HG02571 (cell line): Measurements from ENCODE around the gene NCOA7.
"Not testable (repeated sequence)": the region's sequence is repeated elsewhere in the genome, so short reads cannot be mapped to it uniquely, and the experiment has no call there.

Experiments
- ATAC-seq: cut with Tn5 transposase; IDR thresholded peaks from one replicate; pipeline ENCODE4 v1.9.1; 2021; ENCODE audit warnings: mild to moderate bottlenecking, moderate library complexity; ENCODE audit not compliant: unreplicated experiment

NCOA7 gene

DNA sequence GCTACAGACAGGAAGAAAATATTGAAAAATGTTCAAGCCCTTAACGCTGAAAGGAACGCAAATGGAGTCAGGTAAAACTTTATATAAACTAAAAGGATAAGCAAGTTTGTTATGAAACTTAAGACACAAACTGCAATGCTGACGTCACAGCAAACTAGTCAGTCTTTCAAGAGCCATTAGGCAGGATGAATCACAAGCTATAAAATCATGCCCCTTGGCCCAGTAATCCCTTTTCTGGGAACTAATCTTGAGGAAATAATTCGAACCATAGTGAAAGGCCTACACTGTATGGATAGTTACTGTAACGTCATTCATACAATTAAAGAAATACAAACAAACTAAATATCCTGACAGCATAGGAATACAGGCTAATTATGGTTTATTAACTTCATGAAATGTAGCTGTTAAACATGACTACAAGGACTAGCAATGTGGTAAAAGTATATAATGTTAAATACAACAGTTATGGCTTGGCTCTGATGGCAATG lies 123.1 kb downstream of the NCOA7 start:
- no peak for ATAC-seq

DNA sequence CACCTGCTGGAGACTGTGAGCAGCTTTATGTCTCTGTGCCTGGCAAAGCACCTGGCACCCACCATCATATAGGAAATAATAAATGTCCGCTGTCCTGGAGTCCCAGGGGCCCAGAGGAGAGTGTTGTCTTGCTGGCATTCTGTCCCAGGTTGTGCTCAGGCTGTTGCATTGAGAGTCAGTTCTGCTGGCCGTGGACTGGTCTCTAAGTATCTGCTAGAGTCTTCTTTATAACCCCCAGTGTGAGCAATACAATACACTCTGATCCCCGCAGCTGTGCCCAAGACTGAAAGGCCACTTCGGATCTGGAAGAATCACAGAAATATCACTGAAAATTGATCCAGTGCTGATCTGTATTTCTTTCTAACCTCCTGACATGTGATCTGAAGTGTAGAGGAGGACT lies 127.5 kb downstream of the NCOA7 start:
- no peak for ATAC-seq

DNA sequence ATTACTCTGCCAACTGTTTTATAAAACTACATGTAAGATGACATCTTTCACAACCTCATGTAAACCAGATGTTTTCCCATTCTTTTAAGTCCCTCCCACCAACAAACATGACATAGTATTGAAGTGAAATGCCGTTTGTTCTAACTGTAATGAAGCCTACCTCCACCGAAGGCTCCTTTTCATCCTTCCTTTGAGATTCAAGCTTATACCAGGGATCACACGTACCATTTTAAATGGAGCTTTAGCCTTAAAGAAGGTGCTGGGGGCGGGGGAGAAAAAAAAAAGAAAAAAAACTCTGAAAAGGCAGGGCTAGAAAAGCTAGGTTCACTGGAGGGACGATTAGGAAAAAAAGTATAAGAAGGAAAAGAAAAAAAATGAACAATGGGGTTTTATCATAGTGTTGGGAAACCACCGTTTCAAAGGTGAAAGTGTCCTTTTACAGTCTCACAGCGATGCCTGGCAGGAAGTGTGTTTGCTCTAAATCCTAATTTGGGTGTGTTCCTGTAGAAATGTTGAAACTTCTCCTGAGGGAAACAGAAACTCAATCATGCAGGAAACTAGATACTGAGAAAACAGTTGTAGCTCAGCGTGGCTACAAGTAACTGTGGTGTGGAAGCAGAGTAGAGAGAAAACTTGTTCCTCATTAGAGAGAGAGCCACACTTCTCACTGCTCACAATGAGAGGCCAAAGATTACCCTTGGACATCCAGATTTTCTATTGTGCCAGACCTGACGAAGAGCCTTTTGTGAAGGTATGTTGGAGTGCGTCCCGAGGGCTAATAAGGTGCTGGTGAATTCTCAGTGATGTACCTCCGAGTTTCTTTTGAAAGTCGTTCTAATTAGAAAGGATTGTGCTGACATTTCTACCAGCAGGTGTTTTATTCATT lies 128.2 kb downstream of the NCOA7 start:
- peak; percentile 94 for ATAC-seq

DNA sequence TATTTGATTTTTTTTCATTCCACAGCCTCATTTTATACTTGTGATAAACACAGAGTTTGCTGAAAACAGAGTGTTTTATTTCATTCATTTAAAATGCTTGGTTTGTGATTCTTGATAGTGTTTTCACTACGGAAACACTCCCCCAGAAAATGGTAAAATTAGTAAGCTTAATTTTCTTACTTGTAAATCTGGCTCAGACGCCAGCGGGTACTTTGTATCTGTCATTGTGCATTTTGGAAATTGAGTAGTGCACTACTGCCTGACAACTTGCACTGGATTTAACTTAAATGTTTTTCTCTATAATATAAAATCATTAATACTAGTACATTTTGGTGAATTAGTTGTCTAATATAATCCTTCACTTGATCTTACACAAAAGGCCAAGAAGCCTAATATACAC lies 128.9 kb downstream of the NCOA7 start:
- peak; percentile 13 for ATAC-seq

DNA sequence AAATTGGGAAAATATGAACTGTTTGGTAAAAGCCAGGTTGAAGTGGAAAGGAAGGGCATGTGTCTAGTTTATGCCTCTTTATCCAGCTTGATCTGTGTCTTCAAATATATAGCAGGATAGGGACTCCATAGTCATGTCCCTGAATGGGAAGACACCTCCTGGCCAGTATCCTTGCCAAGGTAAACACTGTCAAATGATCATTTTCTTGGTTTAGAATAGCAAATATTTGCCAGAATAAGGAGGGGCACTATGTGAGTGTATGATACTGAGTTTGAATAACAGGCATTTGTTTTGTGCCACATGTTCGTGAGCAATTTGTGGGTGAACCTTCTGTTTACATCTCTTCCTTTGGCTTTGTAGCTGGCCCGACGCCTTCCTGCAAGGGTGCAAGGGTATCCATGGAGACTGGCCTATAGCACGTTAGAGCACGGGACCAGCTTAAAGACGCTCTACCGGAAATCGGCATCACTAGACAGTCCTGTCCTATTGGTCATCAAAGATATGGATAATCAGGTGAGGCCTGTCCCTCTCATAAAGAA lies 131.6 kb downstream of the NCOA7 start:
- no peak for ATAC-seq

DNA sequence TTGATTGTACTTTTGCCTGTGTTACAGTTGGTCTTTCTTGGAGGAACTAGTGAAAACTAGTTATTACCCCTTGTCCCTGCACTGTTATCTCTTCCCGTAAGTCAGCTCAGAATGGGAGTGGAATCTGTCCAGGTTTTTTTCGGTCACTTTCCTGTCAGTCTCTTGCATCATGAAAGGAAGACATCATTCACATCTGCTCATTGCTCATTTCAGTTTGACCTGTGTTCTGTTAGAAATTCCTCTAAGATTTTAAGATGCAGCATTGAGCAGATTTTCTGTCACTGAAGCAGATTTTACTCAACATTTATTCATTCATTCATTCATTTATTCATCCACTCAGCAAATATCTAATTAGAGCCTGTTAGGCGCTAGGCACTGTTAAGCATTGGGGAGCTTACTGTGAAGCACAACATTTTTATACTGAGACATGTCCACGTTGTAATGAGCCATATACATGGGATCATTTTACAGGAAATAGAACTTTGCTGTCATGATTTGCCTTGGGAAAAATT lies 132.7 kb downstream of the NCOA7 start:
- no peak for ATAC-seq

DNA sequence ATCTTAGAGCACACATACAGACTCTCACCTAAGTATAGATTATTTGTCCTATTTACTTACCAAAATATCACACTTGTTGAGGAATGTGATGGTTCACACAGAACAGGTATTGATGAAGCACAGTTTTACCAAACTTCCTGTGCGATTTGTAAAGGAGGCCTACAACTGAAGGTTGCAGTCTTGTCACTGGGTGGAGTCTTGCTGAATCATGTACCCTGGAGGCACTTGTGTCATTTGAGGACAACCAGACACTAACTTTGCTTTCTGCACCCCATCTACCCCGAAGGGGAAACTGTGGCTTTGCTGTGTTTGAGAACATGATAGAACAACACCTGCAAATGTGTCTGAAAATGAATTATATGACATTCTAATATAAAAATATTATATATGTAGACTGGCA lies 133.4 kb downstream of the NCOA7 start:
- ATAC-seq, result no peak

DNA sequence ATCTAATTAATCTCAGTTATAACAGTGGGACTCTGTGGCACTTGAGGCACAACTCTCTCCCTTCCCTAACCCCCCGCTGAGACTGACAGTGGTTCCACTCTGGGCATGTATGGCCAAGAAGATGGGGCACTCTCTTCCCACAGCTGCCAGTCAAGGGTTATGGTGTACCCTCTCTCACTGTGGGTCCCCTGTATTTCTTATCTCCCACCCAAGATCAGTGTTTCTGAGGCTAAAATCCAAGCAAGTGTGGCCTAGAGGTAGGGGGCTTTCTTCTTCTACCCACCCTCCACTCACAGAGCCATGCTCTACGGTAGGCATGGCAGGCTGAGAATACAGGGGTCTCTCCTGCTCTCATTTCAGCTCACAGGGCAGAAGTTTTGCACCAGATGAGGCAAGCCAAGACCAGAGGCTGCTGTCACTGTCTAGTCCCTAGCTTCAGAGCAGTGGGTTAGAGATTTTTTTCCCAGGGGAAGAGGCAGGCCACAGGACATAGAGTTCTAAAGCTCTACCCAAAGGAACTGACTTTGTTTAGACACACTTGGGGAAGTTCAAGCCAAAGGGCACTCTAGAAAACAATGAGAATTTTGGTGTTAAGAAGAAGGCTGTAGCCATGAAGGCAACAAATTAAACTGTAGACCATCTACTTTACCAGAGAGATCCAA lies 134.1 kb downstream of the NCOA7 start:
- ATAC-seq, result no peak

DNA sequence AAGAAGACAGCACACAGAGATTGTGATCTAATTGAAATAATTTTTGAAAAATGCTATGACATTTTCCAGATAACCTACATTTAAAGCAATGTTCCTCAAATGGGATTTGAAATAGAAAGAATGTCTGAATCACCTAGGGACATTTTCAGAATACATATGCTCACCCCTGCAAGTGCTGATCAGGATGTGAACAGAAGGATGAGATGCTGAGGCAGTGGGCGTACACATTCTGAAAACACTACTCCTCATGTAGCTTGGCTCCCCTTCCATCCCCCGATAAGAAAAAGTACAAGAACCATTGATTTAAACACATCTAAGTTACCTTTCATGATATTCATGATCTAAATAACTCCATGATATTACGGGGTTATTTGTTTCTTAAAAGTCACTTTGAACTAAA lies 136.0 kb downstream of the NCOA7 start:
- no peak for ATAC-seq

DNA sequence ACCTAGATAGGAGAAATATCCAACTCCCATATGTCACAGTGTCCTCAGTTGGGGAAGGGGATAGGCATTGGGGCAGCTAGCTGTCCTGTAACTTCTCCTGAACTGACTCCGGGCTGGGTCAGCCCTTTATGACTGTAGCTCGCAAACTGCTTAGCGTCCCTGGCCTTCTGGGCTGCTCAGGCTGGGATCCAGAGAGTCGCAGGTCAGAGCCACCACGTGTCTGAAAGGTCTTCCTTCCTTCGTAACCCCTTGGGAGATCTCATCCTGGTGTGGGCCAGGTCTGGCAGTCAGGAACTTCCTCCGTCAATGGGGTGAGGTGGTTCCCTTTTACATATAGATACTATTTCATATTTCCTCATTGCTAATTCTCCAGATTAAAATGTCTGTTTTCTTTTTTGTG lies 137.0 kb downstream of the NCOA7 start:
- no peak for ATAC-seq

DNA sequence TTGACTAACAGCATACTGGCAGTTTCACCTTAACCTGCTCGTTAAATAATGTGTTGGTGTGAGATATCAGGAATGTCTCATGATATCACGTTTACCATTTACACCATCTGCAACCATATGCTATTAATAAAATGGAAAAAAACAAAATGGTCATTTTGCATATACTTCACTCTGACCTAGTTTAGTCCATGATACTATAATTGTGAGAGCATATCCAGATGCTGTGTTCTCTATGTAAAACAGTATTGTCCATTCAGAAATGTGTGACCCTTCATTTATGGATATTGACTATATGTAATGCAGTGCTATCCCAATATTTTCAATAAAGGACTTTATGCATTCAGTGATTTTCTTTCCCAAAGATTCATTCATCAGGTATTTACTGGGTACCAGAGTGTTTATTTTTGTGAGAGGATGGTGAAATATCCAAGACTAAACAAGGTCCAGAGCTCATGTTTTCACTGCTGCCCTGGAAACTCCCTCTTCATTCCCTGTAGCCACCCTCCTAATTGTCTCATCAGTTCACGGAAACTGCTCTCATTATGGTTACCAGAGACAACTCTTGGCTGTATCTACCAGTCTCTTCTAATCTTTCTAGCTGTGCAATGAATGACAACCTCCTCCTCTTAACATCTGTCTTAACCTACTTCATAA lies 140.1 kb downstream of the NCOA7 start:
- ATAC-seq, result no peak

DNA sequence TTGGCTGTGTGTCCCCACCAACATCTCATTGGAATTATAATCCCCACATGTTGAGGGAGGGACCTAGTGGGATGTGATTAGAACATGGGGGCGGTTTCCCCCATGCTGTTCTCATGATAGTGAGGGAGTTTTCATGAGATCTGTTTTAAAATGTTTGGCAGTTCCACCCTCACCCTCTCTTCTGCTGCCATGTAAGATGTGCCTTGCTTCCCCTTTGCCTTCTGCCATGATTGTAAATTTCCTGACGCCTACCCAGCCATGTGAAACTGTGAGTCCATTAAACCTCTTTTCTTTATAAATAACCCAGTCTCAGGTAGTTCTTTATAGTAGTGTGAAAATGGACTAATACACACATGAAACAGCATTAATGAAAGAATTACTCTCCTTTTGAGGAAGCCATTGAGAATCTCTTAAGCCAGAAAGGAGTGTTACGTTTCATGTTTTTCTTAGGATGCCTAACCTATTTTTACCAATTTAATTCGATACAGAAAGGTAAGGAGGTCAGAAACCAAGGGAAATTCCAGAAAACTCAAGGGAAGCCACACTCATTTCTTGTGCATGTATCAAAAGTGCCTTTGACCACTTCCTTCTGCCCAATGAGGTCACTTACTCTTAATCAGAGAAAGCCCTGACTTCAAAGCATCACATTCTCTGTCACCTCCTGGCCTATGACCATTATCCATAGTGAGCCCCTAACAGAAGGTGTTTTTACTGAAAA lies 141.1 kb downstream of the NCOA7 start:
- ATAC-seq, result no peak

DNA sequence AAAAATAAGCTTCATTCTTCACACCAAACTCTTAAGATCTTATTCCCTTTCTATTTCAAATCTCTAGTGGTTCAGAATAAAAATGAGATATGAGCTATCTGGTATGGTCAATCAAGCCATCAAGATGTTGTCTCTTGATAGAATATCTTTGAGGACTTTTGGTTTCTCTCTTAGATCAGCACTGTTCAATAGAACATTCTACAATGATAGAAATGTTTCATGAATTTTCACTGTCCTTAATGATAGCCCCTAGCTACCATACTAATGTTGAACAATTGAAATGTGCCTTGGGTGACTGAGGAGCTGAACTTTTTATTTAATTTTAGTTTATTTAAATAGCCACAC lies 141.7 kb downstream of the NCOA7 start:
- ATAC-seq, result no peak

DNA sequence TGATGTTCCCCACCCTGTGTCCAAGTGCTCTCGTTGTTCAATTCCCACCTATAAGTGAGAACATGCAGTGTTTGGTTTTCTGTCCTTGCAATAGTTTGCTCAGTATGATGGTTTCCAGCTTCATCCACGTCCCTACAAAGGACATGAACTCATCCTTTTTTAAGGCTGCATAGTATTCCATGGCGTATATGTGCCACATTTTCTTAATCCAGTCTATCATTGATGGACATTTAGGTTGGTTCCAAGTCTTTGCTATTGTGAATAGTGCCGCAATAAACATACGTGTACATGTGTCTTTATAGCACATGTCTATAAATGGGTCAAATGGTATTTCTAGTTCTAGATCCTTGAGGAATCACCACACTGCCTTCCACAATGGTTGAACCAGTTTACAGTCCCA lies 144.8 kb downstream of the NCOA7 start:
- ATAC-seq, result not testable (repeated sequence)

DNA sequence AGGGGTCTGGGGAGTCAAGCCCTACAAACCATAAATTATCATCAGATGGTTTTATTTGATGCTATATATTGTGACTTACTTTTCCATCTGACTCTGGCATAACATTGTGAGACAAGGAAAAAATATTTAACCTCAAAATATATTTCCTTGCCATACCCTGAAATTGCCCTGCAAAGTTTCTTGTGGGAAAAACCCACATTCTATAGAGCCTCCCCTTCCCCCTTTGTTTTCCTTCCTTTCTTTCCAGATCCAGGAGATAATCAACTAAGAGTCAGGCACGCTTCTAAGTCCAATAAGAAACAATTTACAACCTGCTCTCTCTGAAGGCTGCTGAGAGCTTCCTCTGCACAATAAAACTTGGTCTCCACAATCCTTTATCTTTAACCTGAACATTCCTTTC lies 148.3 kb downstream of the NCOA7 start:
- no peak for ATAC-seq

DNA sequence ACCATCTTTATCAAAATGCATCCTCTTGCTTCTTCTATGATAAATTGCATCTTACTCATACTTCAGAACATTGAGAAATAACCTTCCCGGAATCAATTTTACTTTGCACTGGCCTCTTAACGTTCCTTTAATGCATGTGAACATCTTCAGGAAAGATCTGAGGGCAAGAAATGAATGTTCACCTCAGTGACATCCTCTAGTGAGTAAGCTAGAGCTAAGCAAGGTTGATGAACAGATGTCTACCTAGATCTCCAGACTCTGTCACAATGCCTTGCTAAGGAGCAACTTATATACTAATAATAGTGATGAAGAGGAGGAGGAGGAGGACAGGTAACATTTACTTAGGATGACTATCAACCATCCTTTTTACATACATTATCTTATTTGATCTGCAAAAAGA lies 149.0 kb downstream of the NCOA7 start:
- no peak for ATAC-seq

DNA sequence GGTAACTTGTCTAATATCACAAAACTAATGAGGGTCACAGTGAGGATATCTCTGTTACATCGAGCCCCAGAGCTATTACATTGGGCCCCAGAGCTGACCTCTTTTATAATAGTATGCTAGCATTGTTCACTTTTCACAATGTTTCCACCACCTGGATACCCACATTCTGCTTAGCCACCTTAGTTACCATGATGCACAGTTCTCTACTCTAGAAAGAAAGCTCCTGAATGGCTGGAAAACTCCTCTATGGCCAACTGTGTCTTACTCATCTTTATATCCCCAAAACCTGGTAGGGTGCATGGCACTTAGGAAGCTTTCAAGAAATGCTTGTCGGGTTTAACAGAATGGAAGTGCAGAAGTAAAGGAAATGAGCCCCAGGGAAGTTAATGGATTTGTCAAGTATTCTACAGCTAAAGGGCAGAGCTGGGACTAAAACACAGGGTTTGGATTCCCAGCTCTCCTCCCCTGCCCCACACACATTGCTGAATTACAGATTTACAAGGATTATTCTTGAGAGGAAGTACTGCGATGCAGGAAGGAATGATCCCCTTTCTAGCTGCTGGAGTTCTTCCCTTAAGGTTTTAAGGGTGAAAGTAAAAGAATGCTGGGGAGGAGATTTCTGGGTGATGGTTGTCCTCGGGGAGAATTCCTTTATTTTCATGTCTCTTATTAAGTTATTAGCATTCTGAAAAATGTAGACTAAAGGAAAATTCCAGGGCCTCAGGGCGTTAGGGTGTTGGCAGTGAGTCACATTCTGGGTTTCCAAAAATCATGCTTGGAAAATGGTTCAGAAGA lies 149.7 kb downstream of the NCOA7 start:
- no peak for ATAC-seq

DNA sequence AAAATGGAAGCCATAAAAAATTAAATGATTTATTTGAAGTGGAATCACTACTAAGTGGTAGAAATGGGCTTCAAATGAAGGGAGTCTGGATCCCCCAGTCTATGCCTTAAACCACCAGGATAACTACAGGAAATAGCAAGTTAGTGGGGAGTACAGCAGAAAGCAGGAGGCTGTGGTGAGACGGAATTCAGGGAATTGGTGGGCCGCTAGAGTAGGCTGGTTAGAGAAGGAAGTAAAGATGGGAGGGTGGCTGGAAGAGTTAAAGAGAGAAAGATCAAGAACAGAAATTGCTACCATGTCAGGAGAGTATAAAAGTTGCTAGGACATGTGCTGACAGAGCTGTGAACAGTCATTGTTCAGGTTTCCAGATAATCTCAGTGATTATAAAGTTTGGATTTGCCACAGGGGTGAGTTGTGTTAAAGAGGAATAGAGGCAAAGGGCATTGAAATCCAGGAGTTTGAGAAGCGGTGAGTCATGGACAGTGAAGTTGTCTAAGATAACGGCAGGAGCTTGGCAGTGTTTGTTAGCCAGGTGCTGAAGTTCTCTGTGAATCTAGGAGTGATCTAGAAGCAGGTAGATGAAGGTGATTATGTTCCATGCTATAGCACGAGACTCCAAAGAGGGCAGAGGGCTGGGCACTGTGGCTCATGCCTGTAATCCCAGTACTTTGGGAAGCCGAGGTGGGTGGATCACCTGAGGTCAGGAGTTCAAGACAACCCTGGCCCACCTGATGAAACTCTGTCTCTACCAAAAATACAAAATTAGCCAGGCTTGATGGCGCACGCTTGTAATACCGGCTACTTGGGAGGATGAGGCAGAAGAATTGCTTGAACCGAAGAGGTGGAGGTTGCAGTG lies 152.1 kb downstream of the NCOA7 start:
- ATAC-seq, result no peak
